Measurements from ENCODE around the gene MTRF1. TPM values are rescaled to one million over a fixed set of nuclear protein-coding genes. Genes with fewer than 3 reads are reported as not detected.

MTRF1 gene
- total and polyA plus RNA-seq, 8 donors: 6.5 to 19.8 (median 10.4) TPM

DNA sequence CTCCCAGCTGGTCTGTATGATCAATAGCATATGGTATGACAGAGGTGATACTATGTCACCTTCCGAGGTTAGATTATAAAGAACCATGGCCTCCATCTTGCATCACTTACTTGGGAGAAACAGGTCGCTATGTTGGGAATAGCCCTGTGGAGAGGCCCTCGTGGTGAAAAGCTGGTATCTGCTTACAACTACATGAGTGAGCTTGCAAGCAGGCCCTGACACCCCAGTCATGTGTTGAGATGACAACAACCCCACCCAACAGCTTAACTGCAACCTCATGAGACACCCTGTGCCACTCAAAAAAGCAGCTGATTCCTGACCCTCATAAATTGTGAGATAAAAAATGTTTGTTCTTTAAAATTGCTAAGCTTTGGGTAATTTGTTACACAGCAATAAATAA is 18.8 kb downstream of the MTRF1 start:
- ATAC-seq (no peak), FAIRE-seq (no peak), DNase-seq (no peak)
- WGBS, 2 donors: 79 to 84% methylated on average over 3 of the region's 3 CpGs
- TF ChIP-seq, protein P1, sequence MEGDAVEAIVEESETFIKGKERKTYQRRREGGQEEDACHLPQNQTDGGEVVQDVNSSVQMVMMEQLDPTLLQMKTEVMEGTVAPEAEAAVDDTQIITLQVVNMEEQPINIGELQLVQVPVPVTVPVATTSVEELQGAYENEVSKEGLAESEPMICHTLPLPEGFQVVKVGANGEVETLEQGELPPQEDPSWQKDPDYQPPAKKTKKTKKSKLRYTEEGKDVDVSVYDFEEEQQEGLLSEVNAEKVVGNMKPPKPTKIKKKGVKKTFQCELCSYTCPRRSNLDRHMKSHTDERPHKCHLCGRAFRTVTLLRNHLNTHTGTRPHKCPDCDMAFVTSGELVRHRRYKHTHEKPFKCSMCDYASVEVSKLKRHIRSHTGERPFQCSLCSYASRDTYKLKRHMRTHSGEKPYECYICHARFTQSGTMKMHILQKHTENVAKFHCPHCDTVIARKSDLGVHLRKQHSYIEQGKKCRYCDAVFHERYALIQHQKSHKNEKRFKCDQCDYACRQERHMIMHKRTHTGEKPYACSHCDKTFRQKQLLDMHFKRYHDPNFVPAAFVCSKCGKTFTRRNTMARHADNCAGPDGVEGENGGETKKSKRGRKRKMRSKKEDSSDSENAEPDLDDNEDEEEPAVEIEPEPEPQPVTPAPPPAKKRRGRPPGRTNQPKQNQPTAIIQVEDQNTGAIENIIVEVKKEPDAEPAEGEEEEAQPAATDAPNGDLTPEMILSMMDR (IDR thresholded peaks at IDR 0.05): no peak
- no peaks in the 10 kb centered on the region for H3K36me3 ChIP-seq
- no peaks in the 10 kb centered on the region for H3K9me3 ChIP-seq
- no peak overlapping the region for H3K27ac ChIP-seq
- intact Hi-C loops (cut with DNase I): no loop called here
- no peaks in the 10 kb centered on the region for H3K4me1 ChIP-seq
- H3K4me3 ChIP-seq: no peak overlapping the region
- no peaks in the 10 kb centered on the region for H3K27me3 ChIP-seq

DNA sequence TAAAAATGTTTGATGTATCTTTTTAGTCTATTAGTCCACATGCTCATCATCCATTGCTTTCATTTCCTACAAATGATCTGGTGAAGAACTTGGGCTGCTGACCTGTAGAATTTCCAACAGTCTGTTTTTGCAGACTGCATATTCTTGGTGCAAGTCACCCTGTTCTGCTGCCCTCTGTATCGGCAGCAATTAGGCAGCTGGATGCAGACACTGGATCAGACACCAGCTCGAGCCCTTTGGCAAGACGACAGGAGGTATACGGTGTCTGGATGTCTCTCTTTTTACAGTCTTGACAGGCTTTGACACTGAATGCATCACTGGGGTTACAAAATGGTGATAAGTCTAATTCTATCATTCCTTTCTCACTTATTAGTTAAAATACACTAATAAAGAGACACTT is 21.8 kb downstream of the MTRF1 start:
- Histone ChIP-seq H3K4me1 (peaks cover 0 to 7% (median 6%) of the 10 kb centered on the region in 3 donors), H3K9me3 (no peaks in the 10 kb centered on the region), H3K27ac (no peak overlapping the region), H3K27me3 (no peaks in the 10 kb centered on the region), H3K4me3 (no peak overlapping the region), H3K36me3 (no peaks in the 10 kb centered on the region)
- FAIRE-seq (no peak), ATAC-seq (no peak), DNase-seq (no peak)
- TF ChIP-seq, protein P1 (IDR thresholded peaks at IDR 0.05): no peak
- intact Hi-C loops (cut with DNase I): no loop called here
- 92 to 93% methylated on average over 4 of the region's 4 CpGs for WGBS, 2 donors

DNA sequence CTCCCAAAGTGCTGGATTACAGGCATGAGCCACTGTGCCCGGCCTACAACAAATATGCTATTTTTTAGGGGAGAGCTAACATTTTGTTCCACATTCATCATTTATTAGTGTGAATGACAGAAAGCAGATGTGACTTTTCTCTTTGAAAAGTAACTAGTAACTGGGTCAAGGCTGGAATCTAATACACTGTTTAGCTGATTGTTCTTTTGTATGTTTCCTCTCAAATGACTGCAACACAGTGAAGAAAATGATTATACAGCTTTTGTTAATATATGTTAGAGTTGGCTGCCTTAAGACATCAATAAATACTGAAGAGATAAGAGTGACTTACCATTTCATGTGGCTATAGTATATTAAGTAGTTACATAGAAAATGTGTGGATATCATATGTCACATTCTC is 27.0 kb downstream of the MTRF1 start:
- FAIRE-seq: no peak
- 24 to 29% methylated on average over 1 of the region's 1 CpG for WGBS, 2 donors
- peak; percentile 26 to 69 (median 50) for ATAC-seq
- TF ChIP-seq, protein P1 (IDR thresholded peaks at IDR 0.05): no peak
- no peaks in the 10 kb centered on the region for H3K9me3 ChIP-seq
- intact Hi-C loops (cut with DNase I): no loop called here
- H3K27ac ChIP-seq: peak overlapping the region; percentile 25 to 70 (median 51)
- H3K27me3 ChIP-seq: no peaks in the 10 kb centered on the region
- H3K4me1 ChIP-seq: peaks cover 22 to 32% (median 23%) of the 10 kb centered on the region in 3 donors
- DNase-seq: peak in 2 of 6 donors; percentile 17 to 43
- H3K36me3 ChIP-seq: no peaks in the 10 kb centered on the region
- H3K4me3 ChIP-seq: no peak overlapping the region

DNA sequence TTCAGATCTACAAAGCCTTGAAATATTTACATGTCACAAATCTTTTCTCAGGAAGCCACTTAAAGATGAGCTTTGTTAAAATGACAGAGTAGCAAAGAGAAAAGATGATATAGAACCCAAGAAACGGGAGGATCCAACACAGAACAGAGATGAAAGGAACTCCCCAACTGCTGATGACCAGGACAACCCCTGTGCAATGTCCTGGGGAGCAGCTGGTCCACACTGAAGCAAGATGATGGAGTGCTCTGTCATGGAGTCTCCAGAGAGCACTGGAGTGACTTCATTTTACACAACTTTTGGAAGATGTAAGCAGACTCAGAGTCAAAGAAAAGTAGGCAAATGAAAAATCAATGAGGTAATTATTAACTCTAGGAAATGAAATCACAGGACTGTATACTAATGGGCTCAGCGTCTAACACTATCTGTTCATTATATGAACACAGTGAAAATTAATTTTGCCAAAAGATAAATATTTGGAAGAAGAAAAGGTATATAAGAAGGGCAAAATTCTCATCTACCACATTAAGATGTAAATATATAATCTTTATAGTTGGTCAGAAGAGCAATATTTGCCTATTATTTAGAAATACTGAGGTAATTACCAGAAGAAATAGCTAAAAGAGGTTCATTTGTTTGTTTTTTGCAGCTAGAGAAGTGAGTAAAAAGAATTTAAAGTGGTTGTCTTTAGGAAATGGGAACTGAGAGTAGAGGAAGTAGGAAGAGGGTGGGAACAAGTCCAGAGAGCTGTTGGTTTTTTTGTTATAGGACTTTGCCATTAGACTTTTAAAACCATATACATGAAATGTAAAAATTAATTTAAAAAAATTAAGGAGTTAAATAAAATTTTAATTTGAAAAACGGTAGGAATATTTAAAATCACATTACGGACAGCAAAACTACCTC is 30.5 kb downstream of the MTRF1 start:
- no peak for DNase-seq
- intact Hi-C loops (cut with DNase I): no loop called here
- no peaks in the 10 kb centered on the region for H3K27me3 ChIP-seq
- TF ChIP-seq, protein P1 (IDR thresholded peaks at IDR 0.05): no peak
- H3K9me3 ChIP-seq: no peaks in the 10 kb centered on the region
- H3K27ac ChIP-seq: peak overlapping the region in 3 of 4 donors; percentile 2 to 85 (median 85)
- WGBS, 2 donors: 54 to 57% methylated on average over 4 of the region's 4 CpGs
- no peak overlapping the region for H3K4me3 ChIP-seq
- ATAC-seq: peak; percentile 17 to 31 (median 25)
- H3K36me3 ChIP-seq: no peaks in the 10 kb centered on the region
- FAIRE-seq: no peak
- peaks cover 22 to 37% (median 31%) of the 10 kb centered on the region in 3 donors for H3K4me1 ChIP-seq

DNA sequence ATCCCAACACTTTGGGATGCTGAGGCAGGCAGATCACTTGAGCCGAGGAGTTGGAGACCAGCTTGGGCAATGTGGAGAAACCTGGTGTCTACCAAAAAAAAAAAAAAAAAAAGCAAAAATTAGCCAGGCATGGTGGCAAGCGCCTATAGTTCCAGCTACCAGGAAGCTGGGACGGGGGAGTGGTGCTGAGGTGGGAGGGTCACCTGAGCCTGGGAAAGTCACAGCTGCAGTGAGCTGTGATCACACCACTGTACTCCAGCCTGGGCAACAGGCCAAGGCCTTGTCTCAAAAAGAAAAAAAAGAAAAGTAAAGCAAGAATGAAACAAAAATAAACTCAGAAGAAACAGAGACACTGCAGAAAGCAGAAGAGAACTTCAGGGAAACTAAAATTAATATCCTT is 31.6 kb downstream of the MTRF1 start:
- H3K27me3 ChIP-seq: no peaks in the 10 kb centered on the region
- H3K4me1 ChIP-seq: peaks cover 22 to 32% (median 26%) of the 10 kb centered on the region in 3 donors
- FAIRE-seq: no peak
- H3K27ac ChIP-seq: peak overlapping the region; percentile 43 to 85 (median 76)
- DNase-seq: peak; percentile 90 to 96 (median 94)
- WGBS, 2 donors: 36 to 48% methylated on average over 3 of the region's 3 CpGs
- peak overlapping the region in 1 of 4 donors; percentile 7 for H3K4me3 ChIP-seq
- no peaks in the 10 kb centered on the region for H3K36me3 ChIP-seq
- H3K9me3 ChIP-seq: no peaks in the 10 kb centered on the region
- intact Hi-C loops (cut with DNase I): no loop called here
- peak; percentile 89 to 96 (median 92) for ATAC-seq
- TF ChIP-seq, protein P1 (IDR thresholded peaks at IDR 0.05): no peak

Data from pancreas (tissue), 10 donors.